GM19324 (cell line): ENCODE measurements around the gene HKDC1.
"Not testable (repeated sequence)": the region's sequence is repeated elsewhere in the genome, so short reads cannot be mapped to it uniquely, and the experiment has no call there.

ENCODE experiments used
- ATAC-seq: cut with Tn5 transposase; IDR thresholded peaks from one replicate; pipeline ENCODE4 v1.9.1; 2021; ENCODE audit warnings: mild to moderate bottlenecking, moderate library complexity; ENCODE audit not compliant: unreplicated experiment, low FRiP score

HKDC1 gene

GRCh38 chr10:69220041-69220451 is at the start of gene HKDC1:
Gene HKDC1 (plus strand): TSS chr10:69220332. CDS start chr10:69220436, 104 bp downstream.
- no peak for ATAC-seq

GRCh38 chr10:69172241-69172982 is 47.7 kb upstream of the HKDC1 start:
- no peak for ATAC-seq

- ATAC-seq, result not testable (repeated sequence)
Observed at GRCh38 chr10:69175326-69175725, 44.8 kb upstream of the HKDC1 start.

GRCh38 chr10:69176823-69177222 is 43.3 kb upstream of the HKDC1 start:
- ATAC-seq, result no peak

- ATAC-seq, result peak; percentile 14
Observed at GRCh38 chr10:69179089-69179742, 40.9 kb upstream of the HKDC1 start.

- peak; percentile 89 for ATAC-seq
Observed at GRCh38 chr10:69179743-69180524, 40.2 kb upstream of the HKDC1 start, which contains the start of gene SUPV3L1. Gene SUPV3L1 (plus strand): TSS chr10:69180234. CDS start chr10:69180292, 58 bp downstream.

GRCh38 chr10:69180525-69181204 is 39.5 kb upstream of the HKDC1 start:
- ATAC-seq, result peak; percentile 29

GRCh38 chr10:69181433-69181832 is 38.7 kb upstream of the HKDC1 start:
- ATAC-seq, result no peak

- ATAC-seq, result no peak
Observed at GRCh38 chr10:69182005-69182404, 38.1 kb upstream of the HKDC1 start.

- no peak for ATAC-seq
Observed at GRCh38 chr10:69186524-69186923, 33.6 kb upstream of the HKDC1 start.

GRCh38 chr10:69201045-69201444 is 19.1 kb upstream of the HKDC1 start:
- no peak for ATAC-seq

GRCh38 chr10:69202332-69202731 is 17.8 kb upstream of the HKDC1 start:
- no peak for ATAC-seq

GRCh38 chr10:69208761-69209160 is 11.4 kb upstream of the HKDC1 start:
- ATAC-seq, result no peak

GRCh38 chr10:69209787-69210484 is 10.2 kb upstream of the HKDC1 start:
- ATAC-seq, result no peak

GRCh38 chr10:69211104-69211503 is 9.0 kb upstream of the HKDC1 start:
- no peak for ATAC-seq

- no peak for ATAC-seq
Observed at GRCh38 chr10:69211524-69211923, 8.6 kb upstream of the HKDC1 start.

- no peak for ATAC-seq
Observed at GRCh38 chr10:69213591-69214311, 6.4 kb upstream of the HKDC1 start.

GRCh38 chr10:69214666-69215131 is 5.4 kb upstream of the HKDC1 start:
- no peak for ATAC-seq
